Mesenchymal stem cell (in vitro differentiated cells and primary cell): ENCODE data around the gene ENO4. TPM values are rescaled to one million over a fixed set of nuclear protein-coding genes. Genes with fewer than 3 reads are reported as not detected.

Source experiments
- DNase-seq: peaks from one replicate; pipeline ENCODE4 v3.0.0-alpha.2; 2013
- H2AFZ ChIP-seq: one replicate; pipeline ENCODE4 v1.6.1; 2013; ENCODE audit warnings: low read depth, mild to moderate bottlenecking, control low read depth, inconsistent platforms, low read length, moderate library complexity
- H2AK5ac ChIP-seq: 2 replicates; pipeline ENCODE4 v1.6.1; 2013; ENCODE audit warnings: low read length, moderate library complexity, mild to moderate bottlenecking, inconsistent platforms; ENCODE audit not compliant: severe bottlenecking
- H2BK120ac ChIP-seq: one replicate; pipeline ENCODE4 v1.6.1; 2013; ENCODE audit warnings: low read depth, mild to moderate bottlenecking, inconsistent platforms, low read length, moderate library complexity
- H2BK12ac ChIP-seq, 2 experiments: one replicate each; pipeline ENCODE4 v1.6.1; 2013; ENCODE audit warnings: inconsistent platforms in 2 of 2, low read length in 2 of 2, mild to moderate bottlenecking in 2 of 2, moderate library complexity in 2 of 2, control low read depth in 1 of 2
- H2BK15ac ChIP-seq: one replicate; pipeline ENCODE4 v1.6.1; 2013; ENCODE audit warnings: mild to moderate bottlenecking, low read depth, inconsistent platforms; ENCODE audit not compliant: poor library complexity, severe bottlenecking
- H2BK5ac ChIP-seq: 2 replicates; pipeline ENCODE4 v1.6.1; 2013; ENCODE audit warnings: low read depth, mild to moderate bottlenecking, low read length, control low read depth, inconsistent platforms; ENCODE audit not compliant: poor library complexity, severe bottlenecking
- H3K14ac ChIP-seq, 2 experiments: one replicate each; pipeline ENCODE4 v1.6.1; 2013; ENCODE audit warnings: inconsistent platforms in 2 of 2, low read length in 2 of 2, control low read depth in 1 of 2, mild to moderate bottlenecking in 1 of 2, moderate library complexity in 1 of 2
- H3K18ac ChIP-seq, 2 experiments: one replicate each; pipeline ENCODE4 v1.6.1; 2013; ENCODE audit warnings: inconsistent platforms in 2 of 2, low read length in 2 of 2, control low read depth in 1 of 2, low read depth in 1 of 2, mild to moderate bottlenecking in 1 of 2
- H3K23ac ChIP-seq, 2 experiments: one replicate each; pipeline ENCODE4 v1.6.1; 2013; ENCODE audit warnings: inconsistent platforms in 2 of 2, low read length in 2 of 2, mild to moderate bottlenecking in 2 of 2, moderate library complexity in 2 of 2, control low read depth in 1 of 2
- H3K27ac ChIP-seq: 2 replicates; pipeline ENCODE4 v1.5.1; 2013; ENCODE audit warnings: mild to moderate bottlenecking, moderate library complexity, low read length, control low read depth, inconsistent platforms; ENCODE audit not compliant: poor library complexity, severe bottlenecking
- H3K27me3 ChIP-seq, 2 experiments: 2 replicates each; pipeline versions ENCODE4 v1.6.1 to v1.7.0; 2013; ENCODE audit warnings: low read length in 2 of 2, mild to moderate bottlenecking in 2 of 2, moderate library complexity in 2 of 2, control low read depth in 1 of 2, inconsistent platforms in 1 of 2; ENCODE audit not compliant: control insufficient read depth in 1 of 2, insufficient read depth in 1 of 2
- H3K36me3 ChIP-seq, 2 experiments: 2 replicates each; pipeline versions ENCODE4 v1.6.1 to v1.7.0; 2013; ENCODE audit warnings: low read length in 2 of 2, control low read depth in 1 of 2, inconsistent platforms in 1 of 2, low read depth in 1 of 2, mild to moderate bottlenecking in 1 of 2; ENCODE audit not compliant: insufficient read depth in 2 of 2, control insufficient read depth in 1 of 2
- H3K4ac ChIP-seq, 2 experiments: one replicate each; pipeline ENCODE4 v1.6.1; 2013; ENCODE audit warnings: inconsistent platforms in 2 of 2, low read length in 2 of 2, mild to moderate bottlenecking in 2 of 2, moderate library complexity in 2 of 2, control low read depth in 1 of 2, low read depth in 1 of 2
- H3K4me1 ChIP-seq: 2 replicates; pipeline ENCODE4 v1.6.1; 2013; ENCODE audit warnings: low read depth, low read length, control low read depth; ENCODE audit not compliant: control insufficient read depth, insufficient read depth
- H3K4me2 ChIP-seq: 2 replicates; pipeline ENCODE4 v1.6.1; 2013; ENCODE audit warnings: low read length, mild to moderate bottlenecking, inconsistent platforms; ENCODE audit not compliant: poor library complexity, severe bottlenecking
- H3K4me3 ChIP-seq, 2 experiments: 2 replicates each; pipeline versions ENCODE4 v1.5.1 to v1.7.0; 2013; ENCODE audit warnings: low read length in 2 of 2, mild to moderate bottlenecking in 2 of 2, control low read depth in 1 of 2, low read depth in 1 of 2; ENCODE audit not compliant: insufficient read depth in 1 of 2
- H3K79me1 ChIP-seq: replicated peaks from 2 replicates; pipeline ENCODE4 v1.6.1; 2013; ENCODE audit warnings: mild to moderate bottlenecking, control low read depth, low read length, inconsistent platforms; ENCODE audit not compliant: poor library complexity, severe bottlenecking
- H3K9ac ChIP-seq: 2 replicates; pipeline ENCODE4 v1.7.0; 2013; ENCODE audit warnings: mild to moderate bottlenecking, low read length, moderate library complexity
- H3K9me3 ChIP-seq: 2 replicates; pipeline ENCODE4 v1.7.0; 2013; ENCODE audit warnings: mild to moderate bottlenecking, low read length; ENCODE audit not compliant: control insufficient read depth
- H4K8ac ChIP-seq: one replicate; pipeline ENCODE4 v1.6.1; 2013; ENCODE audit warnings: inconsistent platforms, mild to moderate bottlenecking, low read length, moderate library complexity
- H4K91ac ChIP-seq: one replicate; pipeline ENCODE4 v1.6.1; 2013; ENCODE audit warnings: mild to moderate bottlenecking, low read length, inconsistent platforms
- WGBS: methylation state at CpG from one replicate; pipeline ENCODE4 v1.1.7; 2013; ENCODE audit warnings: mixed read lengths; 5-methylcytosine and 5-hydroxymethylcytosine counted together
- polyA plus RNA-seq, 2 experiments: library from polyadenylated mRNA; stranded (reverse); fragments of 200-250 nt; gene quantifications; one replicate each; pipeline ENCODE4 v1.2.3, GENCODE V29; 2013

The ENO4 gene, protein sequence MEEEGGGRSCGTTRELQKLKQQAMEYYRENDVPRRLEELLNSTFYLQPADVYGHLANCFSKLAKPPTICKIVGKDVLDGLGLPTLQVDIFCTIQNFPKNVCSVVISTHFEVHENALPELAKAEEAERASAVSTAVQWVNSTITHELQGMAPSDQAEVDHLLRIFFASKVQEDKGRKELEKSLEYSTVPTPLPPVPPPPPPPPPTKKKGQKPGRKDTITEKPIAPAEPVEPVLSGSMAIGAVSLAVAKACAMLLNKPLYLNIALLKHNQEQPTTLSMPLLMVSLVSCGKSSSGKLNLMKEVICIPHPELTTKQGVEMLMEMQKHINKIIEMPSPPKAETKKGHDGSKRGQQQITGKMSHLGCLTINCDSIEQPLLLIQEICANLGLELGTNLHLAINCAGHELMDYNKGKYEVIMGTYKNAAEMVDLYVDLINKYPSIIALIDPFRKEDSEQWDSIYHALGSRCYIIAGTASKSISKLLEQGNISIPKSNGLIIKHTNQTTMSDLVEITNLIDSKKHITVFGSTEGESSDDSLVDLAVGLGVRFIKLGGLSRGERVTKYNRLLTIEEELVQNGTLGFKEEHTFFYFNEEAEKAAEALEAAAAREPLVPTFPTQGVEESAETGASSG
- 0.18 TPM for polyA plus RNA-seq (2013, experiment 1 of 2)
- 0.05 TPM for polyA plus RNA-seq (2013, experiment 2 of 2)

DNA sequence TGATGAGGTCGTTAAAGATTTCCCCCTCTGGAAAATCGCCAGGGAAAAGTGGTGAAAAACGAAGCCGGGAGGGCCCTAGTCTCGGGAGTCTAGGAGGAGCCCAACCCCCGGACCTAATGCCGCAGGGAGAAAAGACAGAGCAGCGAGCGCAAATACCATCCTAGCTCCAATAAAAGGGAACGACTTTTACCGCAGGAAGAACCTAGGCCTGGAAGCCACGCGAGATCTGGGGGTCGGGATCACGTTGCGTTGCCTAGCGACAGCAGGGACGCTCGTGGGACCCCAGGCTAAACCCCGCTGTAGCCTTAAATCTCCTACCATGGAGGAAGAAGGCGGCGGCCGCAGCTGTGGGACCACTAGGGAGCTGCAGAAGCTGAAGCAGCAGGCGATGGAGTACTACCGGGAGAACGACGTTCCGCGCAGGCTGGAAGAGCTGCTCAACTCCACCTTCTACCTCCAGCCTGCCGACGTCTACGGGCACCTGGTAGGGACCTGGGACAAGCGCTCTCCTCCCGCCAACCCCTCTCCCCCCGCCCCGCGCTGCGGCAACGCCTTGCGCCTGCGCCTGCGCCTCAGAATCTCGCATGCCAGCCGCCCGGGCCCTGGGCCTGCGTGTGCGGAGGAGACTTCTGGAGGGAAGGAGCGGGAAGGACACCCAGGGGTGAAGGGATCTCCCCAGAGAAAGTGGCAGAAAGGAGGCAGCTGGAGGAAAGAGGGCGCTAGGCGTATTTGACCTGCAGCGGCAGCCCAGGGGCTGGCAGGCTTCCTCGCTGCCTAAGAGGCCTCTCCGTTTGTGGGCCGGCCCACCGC is at the start of gene ENO4:
Gene ENO4, plus strand, starts transcription at position 252 of the 810 bp plus-strand sequence. Its CDS starts 68 bp downstream, at position 320.
- H4K8ac ChIP-seq = peak within 1 kb of the TSS; percentile 83
- peak within 1 kb of the TSS; percentile 63 to 92 for H3K18ac ChIP-seq
- WGBS = 4% methylated on average over 37 of the region's 55 CpGs
- H3K23ac ChIP-seq = peak within 1 kb of the TSS; percentile 14 to 66
- H2BK120ac ChIP-seq = peak within 1 kb of the TSS; percentile 45
- peak within 1 kb of the TSS; percentile 83 for H3K4me2 ChIP-seq
- peak; percentile 88 for DNase-seq
- no peaks in the 10 kb centered on the region for H3K36me3 ChIP-seq
- peak within 1 kb of the TSS; percentile 35 to 48 for H3K4ac ChIP-seq
- peak within 1 kb of the TSS; percentile 17 for H2AK5ac ChIP-seq
- H3K4me1 ChIP-seq = peaks cover 15% of the 10 kb centered on the region
- H3K9ac ChIP-seq = peak within 1 kb of the TSS; percentile 91
- H2AFZ ChIP-seq = peak within 1 kb of the TSS; percentile 94
- peak within 1 kb of the TSS in 1 of 2 experiments; percentile 64 for H2BK12ac ChIP-seq
- no peak within 1 kb of the TSS for H2BK5ac ChIP-seq
- H3K79me1 ChIP-seq = peaks cover 5% of the 10 kb centered on the region
- H3K27ac ChIP-seq = peak within 1 kb of the TSS; percentile 88
- H3K14ac ChIP-seq = no peak within 1 kb of the TSS
- H3K27me3 ChIP-seq = no peaks in the 10 kb centered on the region
- H3K9me3 ChIP-seq = no peaks in the 10 kb centered on the region
- H3K4me3 ChIP-seq = peak within 1 kb of the TSS; percentile 79 to 91
- peak within 1 kb of the TSS; percentile 49 for H2BK15ac ChIP-seq
- H4K91ac ChIP-seq = peak within 1 kb of the TSS; percentile 48

DNA sequence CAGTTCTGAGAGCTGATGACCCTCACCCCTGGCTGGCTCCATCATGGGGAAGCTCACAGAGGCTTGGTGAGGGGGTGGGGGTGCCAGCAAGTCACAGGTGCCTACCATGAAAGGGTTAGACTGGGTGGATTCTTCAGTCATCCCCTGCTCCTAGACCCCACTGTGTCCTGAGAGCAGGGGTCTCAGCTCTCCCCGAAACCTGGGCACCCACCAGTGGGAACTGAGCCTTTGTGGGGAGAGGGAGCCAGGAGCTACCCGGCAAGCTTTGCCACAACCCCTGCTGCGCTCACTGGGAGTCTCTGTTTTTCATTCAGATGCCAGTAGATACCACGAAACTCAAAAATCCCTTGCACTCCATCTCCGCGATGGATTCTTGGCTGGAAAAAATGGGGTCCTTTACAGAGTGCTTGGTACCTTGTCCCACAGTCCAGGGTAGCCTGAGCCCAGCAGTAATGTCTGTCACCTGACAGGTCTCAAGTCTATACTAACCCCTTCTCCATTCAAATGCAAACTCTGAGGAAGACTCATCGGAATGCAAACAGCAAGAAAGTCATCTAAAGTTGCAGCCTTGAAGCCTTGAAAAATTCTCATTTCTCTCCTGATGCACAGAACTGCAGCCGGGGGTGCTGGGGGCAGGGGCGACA is 48.9 kb upstream of the ENO4 start:
- Histone ChIP-seq H3K4me1 (no peaks in the 10 kb centered on the region), H2AK5ac (no peak overlapping the region), H3K18ac (no peak overlapping the region), H3K4ac (no peak overlapping the region), H3K9me3 (no peaks in the 10 kb centered on the region), H3K23ac (no peak overlapping the region), H2AFZ (no peak overlapping the region), H3K27ac (no peak overlapping the region), H2BK12ac (no peak overlapping the region), H3K4me2 (no peak overlapping the region), H3K27me3 (peaks cover 50 to 75% of the 10 kb centered on the region in 2 experiments), H3K36me3 (no peaks in the 10 kb centered on the region), H3K9ac (no peak overlapping the region), H2BK15ac (no peak overlapping the region), H3K79me1 (no peaks in the 10 kb centered on the region), H2BK5ac (no peak overlapping the region), H3K14ac (no peak overlapping the region), H2BK120ac (no peak overlapping the region), H3K4me3 (no peak overlapping the region), H4K91ac (no peak overlapping the region), H4K8ac (no peak overlapping the region)
- WGBS = 78% methylated on average over 9 of the region's 9 CpGs
- DNase-seq = no peak

- H3K36me3 ChIP-seq = no peaks in the 10 kb centered on the region
- H2AFZ ChIP-seq = no peak overlapping the region
- H3K4me1 ChIP-seq = no peaks in the 10 kb centered on the region
- H4K91ac ChIP-seq = no peak overlapping the region
- H3K79me1 ChIP-seq = no peaks in the 10 kb centered on the region
- H4K8ac ChIP-seq = no peak overlapping the region
- H3K4me3 ChIP-seq = no peak overlapping the region
- no peak overlapping the region for H3K9ac ChIP-seq
- 92% methylated on average over 3 of the region's 4 CpGs for WGBS
- H2BK5ac ChIP-seq = no peak overlapping the region
- no peak overlapping the region for H3K18ac ChIP-seq
- no peak overlapping the region for H3K14ac ChIP-seq
- no peak overlapping the region for H2AK5ac ChIP-seq
- no peaks in the 10 kb centered on the region for H3K9me3 ChIP-seq
- H2BK12ac ChIP-seq = no peak overlapping the region
- no peak overlapping the region for H2BK120ac ChIP-seq
- no peak for DNase-seq
- H2BK15ac ChIP-seq = no peak overlapping the region
- H3K27ac ChIP-seq = no peak overlapping the region
- H3K4me2 ChIP-seq = no peak overlapping the region
- no peak overlapping the region for H3K4ac ChIP-seq
- no peak overlapping the region for H3K23ac ChIP-seq
- peaks cover 50 to 78% of the 10 kb centered on the region in 2 experiments for H3K27me3 ChIP-seq
These were observed 47.6 kb upstream of the ENO4 start for GRCh38 chr10:116801658-116802057.
